Measurements from ENCODE around the gene NPR3.

NPR3 gene

GRCh38 chr5:32710550-32711361 lies at the start of gene NPR3:
NPR3 (plus strand) TSS chr5:32711321; CDS start chr5:32711777, 456 bp downstream.
- no peak for TF ChIP-seq CTCF (IDR thresholded peaks at IDR 0.05; ENCODE audit: low read length, missing control alignments)
- DNase-seq (ENCODE audit: low read depth), result peak; percentile 40
- peak within 1 kb of the TSS; percentile 60 for H3K4me3 ChIP-seq (replicated peaks; ENCODE audit: low read depth, low read length)

DNA sequence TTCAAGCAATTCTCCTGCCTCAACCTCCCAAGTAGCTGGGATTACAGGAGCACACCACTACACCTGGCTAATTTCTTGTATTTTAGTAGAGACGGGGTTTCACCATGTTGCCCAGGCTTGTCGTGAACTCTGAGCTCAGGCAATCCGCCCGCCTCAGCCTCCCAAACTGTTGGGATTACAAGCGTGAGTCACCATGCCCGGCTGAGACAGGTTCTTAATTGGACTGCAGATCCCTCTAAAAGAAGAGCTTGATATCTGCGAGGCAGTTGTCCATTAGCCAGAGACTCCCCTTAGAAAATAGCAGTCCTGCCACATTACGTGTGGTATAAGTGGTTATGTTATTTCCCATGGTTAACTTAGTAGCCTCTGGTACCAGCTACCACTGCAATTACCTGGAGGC lies 46.6 kb upstream of the NPR3 start:
- no peak for TF ChIP-seq CTCF (IDR thresholded peaks at IDR 0.05; ENCODE audit: low read length, missing control alignments)
- no peak for DNase-seq (ENCODE audit: low read depth)
- no peak overlapping the region for H3K4me3 ChIP-seq (replicated peaks; ENCODE audit: low read depth, low read length)

- no peak overlapping the region for H3K4me3 ChIP-seq (replicated peaks; ENCODE audit: low read depth, low read length)
- no peak for TF ChIP-seq CTCF (IDR thresholded peaks at IDR 0.05; ENCODE audit: low read length, missing control alignments)
- DNase-seq (ENCODE audit: low read depth), result no peak
Observed at GRCh38 chr5:32668552-32668951, 42.6 kb upstream of the NPR3 start.

GRCh38 chr5:32673272-32673671 lies 37.8 kb upstream of the NPR3 start:
- DNase-seq (ENCODE audit: low read depth), result no peak
- no peak overlapping the region for H3K4me3 ChIP-seq (replicated peaks; ENCODE audit: low read depth, low read length)
- no peak for TF ChIP-seq CTCF (IDR thresholded peaks at IDR 0.05; ENCODE audit: low read length, missing control alignments)

- no peak for DNase-seq (ENCODE audit: low read depth)
- H3K4me3 ChIP-seq (replicated peaks; ENCODE audit: low read depth, low read length), result no peak overlapping the region
Observed at GRCh38 chr5:32677023-32677422, 34.1 kb upstream of the NPR3 start.

DNA sequence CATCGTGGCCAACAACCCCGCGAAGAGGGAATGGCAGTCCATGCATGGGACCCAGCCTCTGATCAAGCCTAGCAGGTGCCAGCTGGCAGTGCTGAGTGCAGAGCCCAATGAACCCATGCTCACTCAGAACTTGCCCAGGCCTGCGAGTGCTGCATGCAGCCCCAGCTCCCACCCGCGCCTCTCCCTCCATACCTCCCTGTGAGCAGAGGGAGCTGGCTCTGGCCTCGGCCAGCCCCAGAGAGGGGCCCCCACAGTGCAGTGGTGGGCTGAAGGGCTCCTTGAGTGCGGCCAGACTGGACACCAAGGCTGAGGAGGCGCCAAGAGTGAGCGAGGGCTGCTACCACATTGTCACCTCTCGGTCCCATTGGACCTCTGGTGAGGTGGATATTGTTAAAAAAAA lies 32.6 kb upstream of the NPR3 start:
- H3K4me3 ChIP-seq (replicated peaks; ENCODE audit: low read depth, low read length), result no peak overlapping the region
- TF ChIP-seq CTCF (IDR thresholded peaks at IDR 0.05; ENCODE audit: low read length, missing control alignments), result no peak
- no peak for DNase-seq (ENCODE audit: low read depth)

More at GRCh38 chr5:32677023-32677422, 34.1 kb upstream of the NPR3 start:
- no peak for TF ChIP-seq CTCF (IDR thresholded peaks at IDR 0.05; ENCODE audit: low read length, missing control alignments)

DNA sequence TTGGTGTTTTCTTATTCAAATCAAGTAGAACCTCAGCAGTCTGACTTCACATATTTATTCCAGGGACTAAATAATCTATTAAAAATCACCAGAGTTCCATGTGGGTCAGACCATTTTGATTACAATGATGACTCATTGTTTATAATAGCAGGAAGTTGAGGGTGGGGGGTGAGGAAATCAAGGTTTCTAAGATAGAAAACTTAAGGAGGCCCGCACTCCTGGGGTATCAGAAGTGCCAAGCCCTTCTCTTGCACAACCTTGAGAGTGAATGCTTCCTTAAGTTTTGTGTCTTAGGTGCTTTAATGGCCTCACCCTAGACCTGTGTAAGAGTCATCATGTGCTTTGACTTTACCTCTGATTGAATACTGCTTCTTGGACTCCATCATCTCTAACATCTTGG lies 31.9 kb upstream of the NPR3 start:
- H3K4me3 ChIP-seq (replicated peaks; ENCODE audit: low read depth, low read length), result no peak overlapping the region
- no peak for TF ChIP-seq CTCF (IDR thresholded peaks at IDR 0.05; ENCODE audit: low read length, missing control alignments)
- DNase-seq (ENCODE audit: low read depth), result peak; percentile 3
